ENCODE data around the gene SLC4A9.
"Not testable (repeated sequence)": the region's sequence is repeated elsewhere in the genome, so short reads cannot be mapped to it uniquely, and the experiment has no call there.

The SLC4A9 gene

DNA sequence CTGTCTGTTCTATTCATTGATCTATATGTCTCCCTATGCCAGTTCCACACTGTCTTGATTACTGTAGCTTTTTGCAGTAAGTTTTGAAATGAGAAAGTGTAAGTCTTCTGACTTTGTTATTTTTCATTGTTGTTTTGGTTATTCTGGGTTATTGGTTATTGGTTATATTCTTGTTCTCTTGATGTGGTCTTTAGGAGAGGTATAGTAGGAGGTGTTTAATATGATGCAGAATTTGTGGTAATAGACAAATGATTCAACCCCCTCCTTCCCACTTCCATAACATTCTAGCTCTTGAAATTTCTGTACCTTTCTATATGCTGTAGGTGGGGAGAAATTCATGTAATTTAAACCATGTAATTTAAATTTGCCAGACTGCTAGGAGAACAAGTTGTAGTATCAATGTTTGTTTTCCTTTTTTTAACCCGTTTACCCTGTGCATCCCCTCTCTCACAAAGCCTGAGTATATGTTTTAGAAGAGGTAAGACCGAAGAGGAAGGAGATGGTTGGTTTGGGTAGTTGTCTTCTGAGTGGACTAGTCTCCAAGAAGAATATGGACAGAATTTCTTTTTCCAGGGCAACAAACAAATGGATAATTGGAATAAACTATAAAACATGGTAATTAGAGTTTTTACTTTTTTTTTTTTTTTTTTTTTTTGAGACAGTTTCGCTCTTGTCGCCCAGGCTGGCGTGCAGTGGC lies 60.8 kb downstream of the SLC4A9 start:
- H3K27ac Mint-ChIP-seq: no peak overlapping the region
- H3K4me3 Mint-ChIP-seq: no peak overlapping the region
- H3K4me1 Mint-ChIP-seq: no peaks in the 10 kb centered on the region
- H3K27me3 Mint-ChIP-seq (ENCODE audit: low read depth): no peaks in the 10 kb centered on the region
- TF ChIP-seq, protein P1, sequence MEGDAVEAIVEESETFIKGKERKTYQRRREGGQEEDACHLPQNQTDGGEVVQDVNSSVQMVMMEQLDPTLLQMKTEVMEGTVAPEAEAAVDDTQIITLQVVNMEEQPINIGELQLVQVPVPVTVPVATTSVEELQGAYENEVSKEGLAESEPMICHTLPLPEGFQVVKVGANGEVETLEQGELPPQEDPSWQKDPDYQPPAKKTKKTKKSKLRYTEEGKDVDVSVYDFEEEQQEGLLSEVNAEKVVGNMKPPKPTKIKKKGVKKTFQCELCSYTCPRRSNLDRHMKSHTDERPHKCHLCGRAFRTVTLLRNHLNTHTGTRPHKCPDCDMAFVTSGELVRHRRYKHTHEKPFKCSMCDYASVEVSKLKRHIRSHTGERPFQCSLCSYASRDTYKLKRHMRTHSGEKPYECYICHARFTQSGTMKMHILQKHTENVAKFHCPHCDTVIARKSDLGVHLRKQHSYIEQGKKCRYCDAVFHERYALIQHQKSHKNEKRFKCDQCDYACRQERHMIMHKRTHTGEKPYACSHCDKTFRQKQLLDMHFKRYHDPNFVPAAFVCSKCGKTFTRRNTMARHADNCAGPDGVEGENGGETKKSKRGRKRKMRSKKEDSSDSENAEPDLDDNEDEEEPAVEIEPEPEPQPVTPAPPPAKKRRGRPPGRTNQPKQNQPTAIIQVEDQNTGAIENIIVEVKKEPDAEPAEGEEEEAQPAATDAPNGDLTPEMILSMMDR (IDR thresholded peaks at IDR 0.05; ENCODE audit: unreplicated experiment in 3 of 3): no peak
- peaks cover 3% of the 10 kb centered on the region for H3K9me3 Mint-ChIP-seq
- peaks cover 41% of the 10 kb centered on the region for H3K36me3 Mint-ChIP-seq (ENCODE audit: low read depth)

DNA sequence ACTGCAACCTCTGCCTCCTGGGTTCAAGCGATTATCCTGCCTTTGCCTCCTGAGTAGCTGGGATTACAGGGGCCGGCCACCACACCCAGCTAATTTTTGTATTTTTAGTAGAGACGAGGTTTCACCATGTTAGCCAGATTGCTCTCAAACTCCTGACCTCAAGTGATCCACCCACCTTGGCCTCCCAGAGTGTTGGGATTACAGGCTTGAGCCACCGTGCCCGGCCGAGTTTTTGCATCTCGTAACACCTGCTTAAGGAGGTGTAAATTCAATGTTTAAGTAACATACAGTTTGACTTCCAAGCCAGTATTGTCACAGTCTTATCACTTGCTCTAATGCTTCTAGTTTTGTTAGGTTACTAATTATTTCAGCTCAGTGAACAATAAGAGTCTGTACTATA lies 61.4 kb downstream of the SLC4A9 start:
- not testable (repeated sequence) for H3K27ac Mint-ChIP-seq; H3K9me3 Mint-ChIP-seq; H3K4me1 Mint-ChIP-seq; H3K27me3 Mint-ChIP-seq (ENCODE audit: low read depth); H3K4me3 Mint-ChIP-seq
- H3K36me3 Mint-ChIP-seq (ENCODE audit: low read depth): peaks cover 40% of the 10 kb centered on the region

DNA sequence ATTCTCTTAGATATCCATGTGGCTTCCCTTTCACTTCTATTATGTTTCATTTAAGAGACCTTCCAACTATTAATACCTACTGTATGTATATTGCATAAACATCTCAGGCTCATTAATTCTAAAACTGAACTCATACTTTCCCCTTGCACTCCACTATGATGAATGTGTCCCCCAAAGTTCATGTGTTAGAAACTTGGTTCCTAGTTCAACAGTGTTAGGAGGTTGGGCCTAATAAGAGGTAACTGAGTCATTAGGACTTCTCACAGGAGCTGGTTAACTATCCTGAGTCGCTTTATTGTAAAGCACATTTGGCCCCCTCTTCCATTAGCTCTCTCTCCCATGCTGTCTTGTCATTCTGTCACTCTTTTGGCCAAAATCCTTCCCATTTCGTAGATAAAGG lies 63.6 kb downstream of the SLC4A9 start:
- peaks cover 40% of the 10 kb centered on the region for H3K36me3 Mint-ChIP-seq (ENCODE audit: low read depth)
- H3K4me1 Mint-ChIP-seq: no peaks in the 10 kb centered on the region
- no peak overlapping the region for H3K4me3 Mint-ChIP-seq
- H3K27ac Mint-ChIP-seq: no peak overlapping the region
- TF ChIP-seq, protein P1 (IDR thresholded peaks at IDR 0.05; ENCODE audit: unreplicated experiment in 3 of 3): no peak
- H3K9me3 Mint-ChIP-seq: peaks cover 3% of the 10 kb centered on the region
- no peaks in the 10 kb centered on the region for H3K27me3 Mint-ChIP-seq (ENCODE audit: low read depth)

DNA sequence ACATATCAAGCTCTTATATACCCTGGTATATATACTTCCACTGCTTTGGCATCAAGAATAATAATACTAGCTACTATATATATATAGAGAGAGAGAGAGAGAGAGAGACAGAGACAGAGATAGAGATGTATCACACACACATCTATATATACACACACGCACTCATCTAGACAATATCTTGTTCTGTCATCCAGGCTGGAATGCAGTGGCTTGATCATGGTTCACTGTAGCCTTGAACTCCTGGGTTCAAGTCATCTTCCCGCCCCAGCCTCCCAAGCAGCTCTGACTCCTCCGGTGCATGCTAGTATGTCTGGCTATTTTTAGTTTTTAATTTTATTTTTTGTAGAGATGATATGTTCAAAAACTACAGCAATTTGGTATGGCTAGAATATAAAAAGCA lies 64.1 kb downstream of the SLC4A9 start:
- Mint-ChIP-seq H3K4me3 (no peak overlapping the region), H3K27me3 (ENCODE audit: low read depth) (no peaks in the 10 kb centered on the region), H3K9me3 (peaks cover 3% of the 10 kb centered on the region), H3K36me3 (ENCODE audit: low read depth) (peaks cover 40% of the 10 kb centered on the region), H3K4me1 (no peaks in the 10 kb centered on the region), H3K27ac (no peak overlapping the region)
- TF ChIP-seq, protein P1 (IDR thresholded peaks at IDR 0.05; ENCODE audit: unreplicated experiment in 3 of 3): no peak
